ENCODE measurements around the gene ST3GAL6.

ST3GAL6 gene, protein sequence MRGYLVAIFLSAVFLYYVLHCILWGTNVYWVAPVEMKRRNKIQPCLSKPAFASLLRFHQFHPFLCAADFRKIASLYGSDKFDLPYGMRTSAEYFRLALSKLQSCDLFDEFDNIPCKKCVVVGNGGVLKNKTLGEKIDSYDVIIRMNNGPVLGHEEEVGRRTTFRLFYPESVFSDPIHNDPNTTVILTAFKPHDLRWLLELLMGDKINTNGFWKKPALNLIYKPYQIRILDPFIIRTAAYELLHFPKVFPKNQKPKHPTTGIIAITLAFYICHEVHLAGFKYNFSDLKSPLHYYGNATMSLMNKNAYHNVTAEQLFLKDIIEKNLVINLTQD
- total RNA-seq: 0 to 0.04 (median 0) reads per million in 3 experiments

DNA sequence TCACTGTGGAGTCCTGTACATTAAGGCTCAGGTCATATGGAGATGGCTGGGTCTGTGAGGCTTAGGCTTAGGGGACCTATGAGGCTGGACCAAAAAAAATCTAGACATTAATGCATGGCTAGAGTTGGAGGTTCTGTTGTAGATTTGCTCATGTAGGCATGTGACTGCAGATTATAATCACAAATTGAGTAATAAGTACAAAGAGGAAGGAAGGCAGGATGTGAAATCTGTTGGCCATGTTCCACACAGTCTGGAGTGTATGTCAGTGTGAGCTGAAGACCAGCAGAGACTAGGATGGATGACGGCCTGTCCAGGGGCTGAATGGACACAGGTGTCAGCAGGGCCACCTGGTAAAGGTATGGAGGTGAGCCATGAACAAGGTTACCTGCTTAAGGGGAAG is at the start of gene ST3GAL6:
Gene ST3GAL6, plus strand, starts transcription at position 265 of the 400 bp plus-strand sequence. CDS start 5,101 bp downstream, outside the sequence.
- no peak for DNase-seq

GRCh38 chr3:98713984-98714383 is 49.2 kb upstream of the ST3GAL6 start:
- DNase-seq: no peak

- DNase-seq: no peak
Observed at GRCh38 chr3:98717584-98717983, 45.6 kb upstream of the ST3GAL6 start.

GRCh38 chr3:98718730-98719129 is 44.4 kb upstream of the ST3GAL6 start:
- no peak for DNase-seq

GRCh38 chr3:98721776-98722175 is 41.4 kb upstream of the ST3GAL6 start:
- DNase-seq: no peak

GRCh38 chr3:98722389-98722788 is 40.8 kb upstream of the ST3GAL6 start:
- no peak for DNase-seq

DNA sequence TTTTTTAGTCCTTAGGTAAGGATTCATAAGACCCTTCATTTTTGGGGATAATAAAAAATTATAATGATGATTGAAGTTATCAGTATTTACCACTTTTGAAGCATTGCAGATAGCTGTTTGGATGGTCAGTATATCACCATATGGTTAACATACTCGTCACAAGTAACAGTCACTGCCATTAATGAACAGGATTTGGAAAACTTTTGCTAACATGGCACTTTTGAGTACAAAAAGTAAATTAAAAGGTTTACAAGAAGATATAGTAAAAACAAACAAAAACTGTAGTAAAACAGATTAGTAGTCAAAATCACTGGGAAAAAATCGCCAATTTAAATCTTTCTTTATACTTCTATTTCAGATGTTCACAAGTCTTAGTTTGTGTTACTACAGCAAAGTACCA is 37.8 kb upstream of the ST3GAL6 start:
- no peak for DNase-seq

- DNase-seq: no peak
Observed at GRCh38 chr3:98726084-98726483, 37.1 kb upstream of the ST3GAL6 start.

GRCh38 chr3:98727638-98728037 is 35.5 kb upstream of the ST3GAL6 start:
- DNase-seq: no peak

- no peak for DNase-seq
Observed at GRCh38 chr3:98728672-98729071, 34.5 kb upstream of the ST3GAL6 start.

DNA sequence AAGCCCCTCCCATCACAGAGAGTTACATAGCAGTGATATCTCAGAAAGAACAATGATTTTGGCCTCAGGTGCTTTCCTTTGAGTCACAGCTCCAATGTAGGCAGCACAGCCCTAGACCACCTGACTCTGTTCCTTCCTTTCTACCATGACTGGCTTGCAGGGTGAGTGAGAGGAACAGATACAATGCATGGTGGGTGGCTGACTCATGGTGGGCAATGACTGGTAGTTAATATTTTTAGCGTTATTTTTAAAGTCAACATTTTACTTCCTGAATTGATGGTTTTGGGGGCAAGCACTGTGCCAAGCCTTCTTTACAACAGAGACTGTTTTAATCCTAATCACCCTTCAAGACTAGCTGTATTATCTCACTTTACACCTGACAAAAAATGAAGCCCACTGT is 32.8 kb upstream of the ST3GAL6 start:
- no peak for DNase-seq

DNA sequence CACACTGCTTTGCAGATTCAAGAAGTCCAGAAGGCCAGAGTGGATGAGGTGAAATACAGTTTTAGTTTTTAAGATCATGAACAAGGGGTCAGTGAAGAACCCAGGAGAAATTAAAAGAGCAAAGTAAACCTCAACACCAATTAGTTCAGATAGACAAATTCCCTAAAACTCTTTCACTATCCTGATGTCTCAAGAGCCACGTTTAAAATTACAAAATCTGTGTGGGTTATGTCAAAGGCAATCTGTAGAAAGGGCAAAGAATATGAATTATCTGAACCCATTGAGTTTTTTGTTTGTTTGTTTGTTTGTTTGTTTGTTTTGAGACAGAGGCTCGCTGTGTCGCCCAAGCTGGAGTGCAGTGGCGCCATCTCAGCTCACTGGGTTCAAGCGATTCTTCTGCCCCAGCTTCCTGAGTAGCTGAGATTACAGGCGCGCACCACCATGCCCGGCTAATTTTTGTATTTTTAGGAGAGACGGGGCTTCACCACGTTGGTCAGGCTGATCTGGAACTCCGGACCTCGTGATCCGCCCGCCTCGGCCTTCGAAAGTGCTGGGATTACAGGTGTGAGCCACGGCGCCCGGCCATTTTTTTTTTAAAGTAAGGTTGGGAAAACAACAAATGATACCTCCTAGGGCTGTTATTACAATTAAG is 32.1 kb upstream of the ST3GAL6 start:
- DNase-seq: no peak

- DNase-seq: no peak
Observed at GRCh38 chr3:98731720-98732285, 31.3 kb upstream of the ST3GAL6 start.

GRCh38 chr3:98732286-98733052 is 30.7 kb upstream of the ST3GAL6 start:
- no peak for DNase-seq

DNA sequence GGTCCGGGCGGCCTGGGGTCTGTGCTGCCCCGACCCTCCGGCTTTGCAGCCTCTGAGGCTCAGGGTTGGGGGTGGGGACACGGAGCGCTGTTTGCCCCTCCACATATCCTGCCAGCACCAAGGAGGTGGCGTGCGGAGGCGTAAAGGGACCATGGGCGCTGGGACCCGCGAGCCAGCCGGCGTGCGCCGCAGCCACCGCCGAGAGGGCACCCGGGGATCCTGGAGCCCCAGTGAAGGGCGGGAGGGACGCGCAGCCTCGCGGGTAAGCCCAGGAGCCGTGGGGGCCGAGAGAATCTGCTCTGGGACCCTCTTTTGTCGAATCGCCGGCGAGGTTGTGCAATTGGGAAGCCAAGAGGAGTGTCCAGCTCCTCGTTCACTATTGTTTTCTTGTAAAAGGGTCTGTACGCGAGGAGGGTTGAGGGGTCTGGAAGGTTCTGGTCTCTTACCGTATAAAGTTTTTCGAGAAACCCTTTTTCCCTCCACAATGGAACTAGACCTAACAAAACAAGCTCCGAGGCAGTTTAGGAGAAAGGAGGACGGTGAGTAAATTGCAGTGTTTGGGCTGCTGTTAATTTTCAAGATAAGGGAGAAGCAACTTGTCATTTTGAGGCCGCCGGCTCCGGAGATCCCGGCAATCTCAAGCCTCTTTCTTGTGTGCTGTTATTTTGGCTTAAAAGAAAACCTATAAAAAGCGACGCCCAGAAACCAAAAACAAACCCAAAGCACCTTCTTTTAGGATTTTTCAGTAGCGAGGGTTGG is 29.9 kb upstream of the ST3GAL6 start:
- DNase-seq: no peak

GRCh38 chr3:98733812-98734281 is 29.3 kb upstream of the ST3GAL6 start:
- DNase-seq: no peak

DNA sequence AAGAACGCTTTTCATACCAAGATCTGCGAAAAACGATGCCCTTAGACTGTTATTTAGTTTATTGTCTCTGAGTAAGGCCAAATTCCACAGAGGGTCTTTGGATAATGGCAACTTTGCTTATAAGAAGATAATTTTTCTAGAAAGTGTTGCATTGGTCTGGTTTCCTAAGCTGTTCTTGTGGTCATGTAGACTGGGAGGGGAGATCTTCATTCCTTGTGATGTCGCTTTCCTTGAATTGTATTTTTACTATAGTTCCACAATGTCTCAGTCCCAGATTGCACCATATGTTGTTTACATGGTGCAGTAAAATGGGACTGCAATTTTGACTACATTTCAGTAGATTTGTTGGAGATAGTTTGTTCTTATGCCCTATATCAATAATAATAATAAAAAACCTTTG is 28.8 kb upstream of the ST3GAL6 start:
- DNase-seq: no peak

DNA sequence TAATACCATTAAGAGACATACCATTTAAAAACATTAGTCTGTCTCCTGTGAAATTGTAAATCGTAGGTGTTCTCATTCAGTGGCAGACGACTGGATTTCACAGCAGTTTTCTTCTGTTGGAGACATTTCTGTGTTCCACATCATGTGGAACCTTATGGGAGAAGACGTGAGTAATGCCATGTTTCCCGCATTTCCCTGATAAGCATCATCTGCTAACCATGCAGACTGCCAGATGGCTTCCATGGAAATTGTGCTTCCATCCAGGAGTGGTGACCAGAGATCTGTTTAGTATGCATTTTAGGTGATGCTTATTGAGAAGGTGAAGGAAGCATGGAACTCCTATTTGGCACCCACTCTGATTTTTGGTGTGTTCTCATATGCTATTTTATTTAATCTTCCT is 28.4 kb upstream of the ST3GAL6 start:
- DNase-seq: no peak

GRCh38 chr3:98735296-98735695 is 27.8 kb upstream of the ST3GAL6 start:
- DNase-seq: no peak

GRCh38 chr3:98735761-98736269 is 27.3 kb upstream of the ST3GAL6 start:
- no peak for DNase-seq

- no peak for DNase-seq
Observed at GRCh38 chr3:98737301-98737700, 25.8 kb upstream of the ST3GAL6 start.

- no peak for DNase-seq
Observed at GRCh38 chr3:98739266-98739665, 23.9 kb upstream of the ST3GAL6 start.

All from central memory CD4-positive, alpha-beta T cell (primary cell).